Stimulated activated CD4-positive, alpha-beta T cell treated with anti-CD3 and anti-CD28 coated beads, Interleukin-1b, Interleukin-23, amount 100 ng/mL, for 1 hour (primary cell): Measurements from ENCODE around the gene ACTC1.
"Not testable (repeated sequence)": the region's sequence is repeated elsewhere in the genome, so short reads cannot be mapped to it uniquely, and the experiment has no call there.

Source experiments
- DNase-seq, 2 donors: peaks; one replicate each; pipeline ENCODE4 v3.0.0-alpha.2; 2020; ENCODE audit warnings: low read depth in 2 of 2

ACTC1 gene

GRCh38 chr15:34795267-34796081 lies at the start of gene ACTC1:
TSS of gene ACTC1 (minus strand) at chr15:34795549. CDS start at chr15:34794808, 741 bp downstream.
- no peak for DNase-seq

GRCh38 chr15:34841262-34841725 lies 45.9 kb upstream of the ACTC1 start:
- DNase-seq = no peak

GRCh38 chr15:34838282-34838681 lies 42.9 kb upstream of the ACTC1 start:
- DNase-seq = no peak

- DNase-seq = no peak
Measured at GRCh38 chr15:34837246-34838016, 42.1 kb upstream of the ACTC1 start.

- no peak for DNase-seq
Measured at GRCh38 chr15:34828145-34828911, 33.0 kb upstream of the ACTC1 start.

GRCh38 chr15:34821831-34822230 lies 26.5 kb upstream of the ACTC1 start:
- no peak for DNase-seq

- DNase-seq = no peak
Measured at GRCh38 chr15:34820110-34820509, 24.8 kb upstream of the ACTC1 start.

GRCh38 chr15:34818526-34818925 lies 23.2 kb upstream of the ACTC1 start:
- DNase-seq = no peak

- DNase-seq = no peak
Measured at GRCh38 chr15:34815836-34816235, 20.5 kb upstream of the ACTC1 start.

- DNase-seq = no peak
Measured at GRCh38 chr15:34813446-34814190, 18.3 kb upstream of the ACTC1 start.

GRCh38 chr15:34812868-34813365 lies 17.6 kb upstream of the ACTC1 start:
- not testable (repeated sequence) for DNase-seq

- no peak for DNase-seq
Measured at GRCh38 chr15:34812369-34812768, 17.0 kb upstream of the ACTC1 start.

GRCh38 chr15:34810443-34811129 lies 15.2 kb upstream of the ACTC1 start:
- DNase-seq = no peak

GRCh38 chr15:34809186-34809585 lies 13.8 kb upstream of the ACTC1 start:
- no peak for DNase-seq

- DNase-seq = no peak
Measured at GRCh38 chr15:34808016-34808415, 12.7 kb upstream of the ACTC1 start.

GRCh38 chr15:34807241-34807640 lies 11.9 kb upstream of the ACTC1 start:
- not testable (repeated sequence) for DNase-seq

- DNase-seq = no peak
Measured at GRCh38 chr15:34804776-34805175, 9.4 kb upstream of the ACTC1 start.

GRCh38 chr15:34804113-34804512 lies 8.8 kb upstream of the ACTC1 start:
- DNase-seq = no peak

GRCh38 chr15:34802803-34803750 lies 7.7 kb upstream of the ACTC1 start:
- DNase-seq = no peak
